Measurements from ENCODE around the gene SERINC5.

DNA sequence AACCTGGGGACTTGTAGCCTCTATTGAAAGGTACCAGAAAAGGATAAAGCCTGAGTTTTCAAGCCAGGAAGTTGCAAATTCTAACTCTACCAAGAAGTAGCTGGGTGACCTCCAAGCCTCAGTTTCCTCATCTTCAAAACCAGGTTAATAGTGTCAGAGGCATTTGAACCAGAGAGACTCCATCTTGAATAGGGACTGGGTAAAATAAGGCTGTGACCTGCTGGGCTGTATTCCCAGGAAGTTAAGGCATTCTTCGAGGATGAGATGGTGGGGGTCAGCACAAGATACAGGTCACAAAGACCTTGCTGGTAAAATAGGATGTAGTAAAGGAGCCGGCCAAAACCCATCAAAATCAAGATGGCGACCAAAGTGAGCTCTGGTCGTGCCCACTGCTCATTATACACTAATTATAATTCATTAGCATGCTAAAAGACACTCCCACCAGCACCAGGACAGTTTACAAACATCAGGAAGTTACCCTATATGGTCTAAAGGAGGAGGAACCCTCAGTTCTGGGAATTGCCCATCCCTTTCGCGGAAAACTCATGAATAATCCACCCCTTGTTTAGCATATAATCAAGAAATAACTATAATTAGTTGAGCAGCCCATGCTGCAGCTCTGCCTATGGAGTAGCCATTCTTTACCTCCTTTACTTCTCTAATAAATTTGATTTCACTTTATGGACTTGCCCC, 3.8 kb upstream of the SERINC5 start:
- TF ChIP-seq SIN3A (IDR thresholded peaks at IDR 0.05; ENCODE audit: borderline replicate concordance, low read depth, low read length) (no peak), EP300 (IDR thresholded peaks at IDR 0.05; ENCODE audit: borderline replicate concordance in 1 of 2, low read depth in 1 of 2, low read length in 1 of 2) (no peak), SMC3 (IDR thresholded peaks at IDR 0.05; ENCODE audit: low read depth, low read length) (no peak), POLR2AphosphoS5 (IDR thresholded peaks at IDR 0.05; ENCODE audit: low read depth, low read length) (no peak), GATA2 (CRISPR knock-in tag; IDR thresholded peaks at IDR 0.05) (no peak), EZH2phosphoT487 (IDR thresholded peaks at IDR 0.05; ENCODE audit: borderline replicate concordance, low read depth) (no peak), ELF1 (IDR thresholded peaks at IDR 0.05) (no peak)
- TF ChIP-seq, protein P1, sequence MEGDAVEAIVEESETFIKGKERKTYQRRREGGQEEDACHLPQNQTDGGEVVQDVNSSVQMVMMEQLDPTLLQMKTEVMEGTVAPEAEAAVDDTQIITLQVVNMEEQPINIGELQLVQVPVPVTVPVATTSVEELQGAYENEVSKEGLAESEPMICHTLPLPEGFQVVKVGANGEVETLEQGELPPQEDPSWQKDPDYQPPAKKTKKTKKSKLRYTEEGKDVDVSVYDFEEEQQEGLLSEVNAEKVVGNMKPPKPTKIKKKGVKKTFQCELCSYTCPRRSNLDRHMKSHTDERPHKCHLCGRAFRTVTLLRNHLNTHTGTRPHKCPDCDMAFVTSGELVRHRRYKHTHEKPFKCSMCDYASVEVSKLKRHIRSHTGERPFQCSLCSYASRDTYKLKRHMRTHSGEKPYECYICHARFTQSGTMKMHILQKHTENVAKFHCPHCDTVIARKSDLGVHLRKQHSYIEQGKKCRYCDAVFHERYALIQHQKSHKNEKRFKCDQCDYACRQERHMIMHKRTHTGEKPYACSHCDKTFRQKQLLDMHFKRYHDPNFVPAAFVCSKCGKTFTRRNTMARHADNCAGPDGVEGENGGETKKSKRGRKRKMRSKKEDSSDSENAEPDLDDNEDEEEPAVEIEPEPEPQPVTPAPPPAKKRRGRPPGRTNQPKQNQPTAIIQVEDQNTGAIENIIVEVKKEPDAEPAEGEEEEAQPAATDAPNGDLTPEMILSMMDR (IDR thresholded peaks at IDR 0.05), result no peak
- TF ChIP-seq, protein P2, sequence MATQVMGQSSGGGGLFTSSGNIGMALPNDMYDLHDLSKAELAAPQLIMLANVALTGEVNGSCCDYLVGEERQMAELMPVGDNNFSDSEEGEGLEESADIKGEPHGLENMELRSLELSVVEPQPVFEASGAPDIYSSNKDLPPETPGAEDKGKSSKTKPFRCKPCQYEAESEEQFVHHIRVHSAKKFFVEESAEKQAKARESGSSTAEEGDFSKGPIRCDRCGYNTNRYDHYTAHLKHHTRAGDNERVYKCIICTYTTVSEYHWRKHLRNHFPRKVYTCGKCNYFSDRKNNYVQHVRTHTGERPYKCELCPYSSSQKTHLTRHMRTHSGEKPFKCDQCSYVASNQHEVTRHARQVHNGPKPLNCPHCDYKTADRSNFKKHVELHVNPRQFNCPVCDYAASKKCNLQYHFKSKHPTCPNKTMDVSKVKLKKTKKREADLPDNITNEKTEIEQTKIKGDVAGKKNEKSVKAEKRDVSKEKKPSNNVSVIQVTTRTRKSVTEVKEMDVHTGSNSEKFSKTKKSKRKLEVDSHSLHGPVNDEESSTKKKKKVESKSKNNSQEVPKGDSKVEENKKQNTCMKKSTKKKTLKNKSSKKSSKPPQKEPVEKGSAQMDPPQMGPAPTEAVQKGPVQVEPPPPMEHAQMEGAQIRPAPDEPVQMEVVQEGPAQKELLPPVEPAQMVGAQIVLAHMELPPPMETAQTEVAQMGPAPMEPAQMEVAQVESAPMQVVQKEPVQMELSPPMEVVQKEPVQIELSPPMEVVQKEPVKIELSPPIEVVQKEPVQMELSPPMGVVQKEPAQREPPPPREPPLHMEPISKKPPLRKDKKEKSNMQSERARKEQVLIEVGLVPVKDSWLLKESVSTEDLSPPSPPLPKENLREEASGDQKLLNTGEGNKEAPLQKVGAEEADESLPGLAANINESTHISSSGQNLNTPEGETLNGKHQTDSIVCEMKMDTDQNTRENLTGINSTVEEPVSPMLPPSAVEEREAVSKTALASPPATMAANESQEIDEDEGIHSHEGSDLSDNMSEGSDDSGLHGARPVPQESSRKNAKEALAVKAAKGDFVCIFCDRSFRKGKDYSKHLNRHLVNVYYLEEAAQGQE (IDR thresholded peaks at IDR 0.05; ENCODE audit: low read depth, low read length), result no peak
- TF ChIP-seq, protein P3, sequence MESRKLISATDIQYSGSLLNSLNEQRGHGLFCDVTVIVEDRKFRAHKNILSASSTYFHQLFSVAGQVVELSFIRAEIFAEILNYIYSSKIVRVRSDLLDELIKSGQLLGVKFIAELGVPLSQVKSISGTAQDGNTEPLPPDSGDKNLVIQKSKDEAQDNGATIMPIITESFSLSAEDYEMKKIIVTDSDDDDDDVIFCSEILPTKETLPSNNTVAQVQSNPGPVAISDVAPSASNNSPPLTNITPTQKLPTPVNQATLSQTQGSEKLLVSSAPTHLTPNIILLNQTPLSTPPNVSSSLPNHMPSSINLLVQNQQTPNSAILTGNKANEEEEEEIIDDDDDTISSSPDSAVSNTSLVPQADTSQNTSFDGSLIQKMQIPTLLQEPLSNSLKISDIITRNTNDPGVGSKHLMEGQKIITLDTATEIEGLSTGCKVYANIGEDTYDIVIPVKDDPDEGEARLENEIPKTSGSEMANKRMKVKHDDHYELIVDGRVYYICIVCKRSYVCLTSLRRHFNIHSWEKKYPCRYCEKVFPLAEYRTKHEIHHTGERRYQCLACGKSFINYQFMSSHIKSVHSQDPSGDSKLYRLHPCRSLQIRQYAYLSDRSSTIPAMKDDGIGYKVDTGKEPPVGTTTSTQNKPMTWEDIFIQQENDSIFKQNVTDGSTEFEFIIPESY (IDR thresholded peaks at IDR 0.05; ENCODE audit: borderline replicate concordance, low read depth), result no peak
